CMK (cell line): ENCODE results near the gene EXOC6B.

Source experiments
- DNase-seq: peaks from one replicate; pipeline ENCODE4 v3.0.0-alpha.2; 2010; ENCODE audit warnings: low read depth

EXOC6B gene

GRCh38 chr2:72144274-72144631, 681.6 kb downstream of the EXOC6B start:
- DNase-seq: no peak

DNA sequence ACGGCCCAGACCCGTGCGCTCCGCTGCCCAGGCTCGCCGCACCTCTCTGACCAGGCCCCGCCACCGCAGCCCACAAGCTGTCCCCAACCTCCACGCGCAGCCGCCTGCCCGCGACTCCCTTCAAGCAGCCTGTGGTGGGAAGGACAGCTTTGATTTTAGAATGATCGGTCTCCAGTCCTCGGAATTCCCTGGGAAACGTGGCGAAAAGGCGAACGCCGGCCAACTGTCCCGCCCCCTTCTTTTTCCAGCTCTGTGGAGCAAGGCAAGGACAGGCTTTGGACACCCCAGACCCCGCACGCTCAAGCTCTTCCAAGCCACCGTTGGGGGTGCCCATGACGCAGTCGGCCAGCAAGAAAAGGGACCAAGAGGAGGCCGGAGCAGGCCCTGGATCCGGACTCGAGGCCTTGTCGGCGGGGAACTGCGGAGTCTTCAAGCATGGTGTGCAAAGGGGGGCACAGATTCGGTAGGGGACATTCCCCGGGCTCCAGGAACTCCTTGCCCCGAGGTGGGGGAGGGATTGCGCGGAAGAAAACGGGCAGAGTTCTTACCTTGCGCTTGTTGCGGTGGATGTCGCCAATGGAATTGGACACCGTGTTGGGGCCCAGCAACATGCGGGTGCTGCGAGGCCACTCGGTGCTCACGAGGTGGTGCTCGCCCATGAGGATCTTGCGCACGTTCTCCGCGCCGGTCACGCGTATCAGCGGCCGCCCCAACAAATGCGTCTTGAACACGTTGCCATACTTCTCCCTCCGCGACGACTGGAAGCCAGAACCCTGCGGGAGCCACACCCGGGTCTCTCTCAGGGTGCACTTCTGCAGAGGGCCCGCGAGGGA, 682.2 kb downstream of the EXOC6B start:
- no peak for DNase-seq

GRCh38 chr2:72142570-72143440, 683.0 kb downstream of the EXOC6B start:
- no peak for DNase-seq

- DNase-seq: no peak
These were observed 683.9 kb downstream of the EXOC6B start for GRCh38 chr2:72141881-72142451.

GRCh38 chr2:72141032-72141645, 684.7 kb downstream of the EXOC6B start:
- DNase-seq: no peak

DNA sequence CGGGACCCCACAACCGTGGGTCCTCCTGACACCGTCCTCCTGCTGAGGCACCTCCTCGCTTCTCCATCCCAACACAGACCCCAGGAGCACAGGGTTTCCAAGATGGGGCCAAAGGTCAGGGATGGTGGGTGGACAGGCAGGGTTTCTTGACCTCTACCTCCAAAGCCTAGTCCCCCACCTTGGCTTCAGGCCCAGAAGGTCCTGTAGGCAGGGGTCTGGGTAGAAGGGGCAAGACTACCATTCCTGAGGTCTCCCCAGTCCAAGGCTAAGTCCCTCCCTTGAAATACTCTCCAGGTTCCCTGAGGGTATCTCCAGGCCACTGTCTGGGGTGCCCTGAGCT, 685.2 kb downstream of the EXOC6B start:
- no peak for DNase-seq

GRCh38 chr2:72139874-72140620, 685.8 kb downstream of the EXOC6B start:
- DNase-seq: no peak

GRCh38 chr2:72139471-72139873, 686.4 kb downstream of the EXOC6B start:
- no peak for DNase-seq

- no peak for DNase-seq
These were observed 686.9 kb downstream of the EXOC6B start for GRCh38 chr2:72138921-72139381.

DNA sequence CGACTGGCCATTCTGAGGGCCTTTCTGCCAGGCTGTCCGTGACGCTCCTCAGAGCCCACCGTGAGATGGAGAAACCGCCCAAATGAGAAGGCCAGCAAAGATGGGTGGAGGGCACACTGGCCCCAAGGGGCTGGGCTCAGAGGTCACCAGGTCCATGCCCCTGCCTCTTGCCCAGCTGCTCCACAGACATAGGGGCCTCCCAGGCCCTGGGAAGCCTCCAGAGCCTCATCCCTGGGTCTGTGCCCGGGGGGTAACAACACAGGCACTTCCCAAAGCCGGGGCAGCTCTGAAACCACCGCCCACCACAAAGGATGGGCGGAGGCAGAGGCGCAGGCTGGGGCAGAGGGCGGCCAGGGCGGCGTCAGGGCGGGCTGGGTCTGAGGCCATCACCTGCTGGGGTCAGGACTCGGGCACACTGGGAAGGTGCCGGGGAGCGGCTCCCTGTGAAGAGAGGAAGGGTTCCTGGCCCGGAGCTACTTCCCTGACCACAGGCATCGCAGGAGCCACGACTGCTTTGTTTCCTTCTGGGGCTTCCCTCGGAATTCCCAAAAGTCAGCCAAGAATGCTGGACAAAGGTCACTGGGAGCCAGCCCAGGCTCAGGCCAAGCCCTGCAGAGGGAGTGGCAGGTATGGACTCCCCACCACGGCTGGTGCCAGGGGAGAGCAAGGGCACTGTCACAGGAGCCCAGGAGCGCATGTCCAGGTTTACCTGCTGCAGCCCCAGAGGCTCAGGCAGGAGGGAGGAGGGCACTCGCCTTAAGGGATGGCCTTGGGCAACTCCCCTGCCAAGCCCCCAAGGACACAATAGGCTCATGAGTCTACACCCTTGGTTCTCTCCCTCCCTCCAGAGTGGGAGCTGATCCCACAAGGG, 687.6 kb downstream of the EXOC6B start:
- no peak for DNase-seq

- no peak for DNase-seq
These were observed 688.3 kb downstream of the EXOC6B start for GRCh38 chr2:72137498-72138010.

DNA sequence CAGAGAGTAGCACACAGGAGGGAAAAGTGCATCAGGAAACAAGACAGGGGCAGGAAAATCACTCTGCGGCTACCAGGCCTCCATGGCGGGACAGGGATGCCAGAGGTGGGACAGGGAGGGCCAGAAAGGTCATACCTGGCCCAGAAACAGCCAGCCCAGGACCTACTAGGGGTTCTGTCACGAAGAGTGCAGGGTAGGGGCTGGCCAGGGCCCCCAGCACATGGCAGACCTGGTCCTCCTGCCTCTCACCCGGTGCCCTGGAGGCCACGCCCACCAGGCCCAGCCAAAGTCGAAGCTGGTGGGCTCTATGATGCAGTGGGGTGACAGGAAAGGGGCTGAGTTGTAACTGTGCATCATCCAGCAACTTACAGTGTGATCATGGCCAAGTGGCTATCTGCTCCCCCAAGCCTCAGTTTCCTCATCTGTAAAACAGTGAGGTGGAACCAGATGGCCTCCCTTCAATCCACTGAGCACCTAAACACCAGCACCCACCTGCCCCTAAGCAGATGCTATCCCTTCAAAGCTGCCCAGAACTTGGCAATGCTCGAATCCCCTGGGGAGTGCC, 688.8 kb downstream of the EXOC6B start:
- DNase-seq: no peak

DNA sequence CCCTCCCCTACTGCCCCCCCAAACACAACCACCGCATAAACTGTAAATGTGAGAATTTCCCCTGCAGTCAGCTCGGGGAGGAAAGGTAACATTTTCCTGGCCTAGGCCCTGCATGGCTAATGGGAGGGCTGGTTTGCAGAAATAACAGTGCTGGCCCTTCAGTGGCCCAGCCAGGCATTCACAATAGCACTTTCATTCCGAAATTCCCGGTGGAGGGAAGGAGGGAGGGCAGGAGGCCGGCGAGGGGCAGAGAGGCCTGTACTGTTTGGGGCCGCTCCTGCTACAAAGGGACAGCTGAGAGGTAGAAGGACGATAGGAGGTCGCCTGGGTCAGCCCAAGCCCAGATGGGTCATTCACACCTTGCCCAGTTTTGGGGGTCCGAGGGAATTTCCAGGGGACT, 689.5 kb downstream of the EXOC6B start:
- no peak for DNase-seq

DNA sequence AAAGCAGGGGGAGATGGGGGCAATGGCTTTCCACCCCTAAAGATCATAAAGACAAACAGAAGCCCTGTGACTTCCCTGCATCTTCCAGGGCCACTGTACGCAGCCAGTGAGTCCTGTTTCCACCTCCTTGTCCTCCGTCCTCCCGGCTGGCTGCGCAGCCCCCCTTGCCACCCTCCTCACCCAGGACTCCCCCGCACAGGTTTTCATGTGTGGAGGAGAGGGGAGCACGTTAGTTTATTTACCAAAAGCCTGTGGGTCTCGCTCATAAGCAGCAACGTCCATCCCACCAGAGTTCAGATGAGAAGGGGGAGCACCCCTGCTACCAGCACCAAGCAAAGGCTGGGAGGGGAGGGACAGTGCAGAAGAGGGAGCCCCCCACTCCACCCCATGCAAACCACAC, 689.9 kb downstream of the EXOC6B start:
- DNase-seq: no peak

- no peak for DNase-seq
These were observed 690.6 kb downstream of the EXOC6B start for GRCh38 chr2:72134997-72135800.

DNA sequence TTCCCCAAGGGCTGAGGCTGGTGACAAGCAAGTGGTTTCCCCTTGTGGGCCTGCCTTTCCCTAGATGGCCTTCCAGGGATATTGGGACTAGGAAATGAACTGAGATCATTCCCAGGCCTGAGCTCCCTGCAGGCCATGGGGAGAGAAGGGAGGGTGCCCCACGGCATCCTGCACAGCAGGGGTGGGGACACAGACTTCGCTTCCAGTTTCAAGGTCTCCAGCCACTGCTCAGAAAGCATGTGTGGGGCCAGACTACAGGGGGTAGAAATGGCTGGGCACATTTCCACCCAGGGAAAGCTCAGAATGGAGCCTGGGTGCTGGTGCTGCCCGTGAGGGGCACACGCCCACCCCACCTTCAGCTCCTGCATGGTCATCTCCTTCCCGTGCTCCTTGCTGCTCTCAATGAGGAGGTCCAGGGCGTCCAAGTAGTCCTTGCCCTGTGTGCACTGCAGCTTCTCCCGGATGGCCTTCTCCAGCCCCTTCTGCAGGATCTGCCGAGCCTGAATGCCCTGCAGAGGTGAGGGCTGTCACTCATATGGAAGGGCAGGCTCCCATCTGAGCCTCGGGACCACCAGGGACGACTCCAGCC, 691.3 kb downstream of the EXOC6B start:
- no peak for DNase-seq

DNA sequence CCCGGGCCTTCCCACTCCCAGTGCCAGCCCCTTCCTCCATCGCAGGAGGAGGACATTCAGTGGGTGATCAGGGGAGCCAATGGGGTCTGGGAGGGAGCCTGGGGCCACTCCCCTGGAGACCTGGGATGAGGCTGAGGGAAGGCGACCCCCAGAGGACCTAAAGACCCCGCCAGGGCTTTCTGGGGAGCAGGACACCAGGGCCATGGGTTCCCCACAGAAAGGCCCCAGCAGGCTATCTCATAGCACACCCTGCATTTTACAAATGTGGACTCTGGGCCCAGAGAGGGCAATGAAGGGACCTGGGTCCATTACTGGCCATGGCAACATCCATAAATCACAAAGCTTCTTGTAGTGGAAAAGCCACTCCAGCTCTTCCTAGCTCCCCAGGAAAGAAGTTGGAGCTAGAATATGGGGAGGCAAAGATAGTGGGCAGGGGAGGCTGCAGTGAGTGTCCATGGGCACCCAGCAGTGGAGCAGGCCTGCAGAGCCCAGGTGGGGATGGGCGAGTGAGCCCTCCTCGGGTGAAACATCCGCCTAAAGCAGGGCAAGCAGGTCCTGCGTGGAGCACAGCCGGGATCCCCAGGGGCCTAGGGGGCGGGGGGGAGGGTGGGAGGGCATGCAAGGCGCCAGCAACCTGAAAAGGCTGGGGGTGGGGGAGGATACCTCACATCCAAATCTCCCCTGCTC, 692.0 kb downstream of the EXOC6B start:
- DNase-seq: no peak

DNA sequence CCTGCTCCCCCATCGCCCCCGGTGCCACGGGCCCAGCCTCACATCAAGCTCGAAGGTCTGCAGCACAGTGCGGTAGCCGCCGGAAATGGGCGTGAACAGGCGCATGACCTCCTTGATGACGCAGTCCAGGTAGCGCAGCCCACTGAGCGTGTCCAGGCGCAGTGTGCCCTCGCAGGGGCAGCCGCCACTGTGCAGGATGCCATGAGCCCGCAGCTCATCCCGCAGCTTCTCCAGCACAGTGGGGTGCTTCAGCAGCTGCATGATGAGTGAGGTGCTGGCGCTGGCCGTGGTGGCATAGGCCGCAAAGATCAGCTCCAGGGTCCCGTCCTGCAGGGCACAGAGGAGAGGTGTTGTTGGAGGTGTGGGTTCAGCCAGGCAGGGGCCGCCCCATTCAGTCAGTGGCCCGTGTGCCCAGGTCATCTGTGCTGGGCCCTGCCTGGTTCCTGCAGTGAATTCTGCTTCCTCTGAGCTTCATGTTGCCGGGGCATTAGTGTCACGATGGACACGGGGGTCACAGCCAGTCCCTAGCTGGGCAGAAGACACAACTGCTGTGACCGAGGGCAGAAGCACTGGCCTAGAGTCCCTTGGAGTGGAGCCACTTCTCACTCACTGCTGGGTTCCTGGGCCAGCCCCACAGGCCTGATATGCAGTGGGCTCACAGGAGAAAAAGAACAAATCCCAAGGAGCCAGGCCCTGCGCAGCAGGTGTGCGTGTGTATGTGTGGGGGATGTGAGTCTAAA, 692.7 kb downstream of the EXOC6B start:
- DNase-seq: no peak
